Smooth muscle cell of the brain vasculature (primary cell): ENCODE data around the gene CD163L1.
"Not testable (repeated sequence)": the region's sequence is repeated elsewhere in the genome, so short reads cannot be mapped to it uniquely, and the experiment has no call there.

ENCODE experiments used
- DNase-seq: peaks from one replicate; pipeline ENCODE4 v3.0.0-alpha.2; 2012; ENCODE audit warnings: low read depth, low spot score

Gene CD163L1

GRCh38 chr12:7404275-7404674 is 39.7 kb downstream of the CD163L1 start:
- DNase-seq, result no peak

- no peak for DNase-seq
These were observed 40.5 kb downstream of the CD163L1 start for GRCh38 chr12:7403466-7403865.

GRCh38 chr12:7399089-7399488 is 44.9 kb downstream of the CD163L1 start:
- DNase-seq, result no peak

DNA sequence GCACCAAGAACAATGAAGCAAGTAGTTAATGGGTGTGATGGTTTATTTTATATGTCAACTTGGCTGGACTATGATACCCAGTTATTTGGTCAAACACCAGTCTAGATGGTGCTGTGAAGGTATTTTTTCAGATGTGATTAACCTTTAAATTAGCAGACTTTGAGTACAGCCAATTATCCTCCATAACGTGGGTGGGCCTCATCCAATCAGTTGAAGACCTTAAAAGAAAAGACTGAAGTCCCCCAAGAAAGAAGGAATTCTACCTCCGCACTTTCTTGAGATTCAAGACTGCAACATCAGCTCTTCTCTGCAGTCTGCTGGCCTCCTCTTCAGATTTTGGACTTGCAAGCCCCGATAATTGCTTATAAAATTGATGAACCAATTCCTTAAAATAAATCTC is 47.5 kb downstream of the CD163L1 start:
- DNase-seq, result no peak

- no peak for DNase-seq
These were observed 48.0 kb downstream of the CD163L1 start for GRCh38 chr12:7395950-7396349.

DNA sequence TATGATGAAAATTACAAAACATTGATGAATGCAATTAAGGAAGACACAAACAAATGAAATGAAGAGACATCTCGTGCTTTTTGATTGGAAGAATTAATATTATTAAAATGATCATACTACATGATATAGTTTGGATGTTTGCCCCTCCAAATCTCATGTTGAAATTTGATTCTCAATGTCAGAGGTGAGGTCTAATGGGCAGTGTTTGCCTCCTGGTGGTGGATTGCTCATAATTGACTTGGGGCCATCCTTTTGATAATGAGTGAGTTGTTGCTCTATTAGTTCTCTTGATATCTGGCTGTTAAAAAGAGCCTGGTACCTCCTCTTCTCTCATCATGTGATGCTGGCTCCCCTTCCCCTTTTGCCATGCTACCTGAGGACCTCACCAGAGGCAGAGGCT is 56.7 kb downstream of the CD163L1 start:
- DNase-seq, result no peak

GRCh38 chr12:7383157-7383556 is 60.8 kb downstream of the CD163L1 start:
- DNase-seq, result no peak

- DNase-seq, result no peak
These were observed 67.8 kb downstream of the CD163L1 start for GRCh38 chr12:7376196-7376595.

DNA sequence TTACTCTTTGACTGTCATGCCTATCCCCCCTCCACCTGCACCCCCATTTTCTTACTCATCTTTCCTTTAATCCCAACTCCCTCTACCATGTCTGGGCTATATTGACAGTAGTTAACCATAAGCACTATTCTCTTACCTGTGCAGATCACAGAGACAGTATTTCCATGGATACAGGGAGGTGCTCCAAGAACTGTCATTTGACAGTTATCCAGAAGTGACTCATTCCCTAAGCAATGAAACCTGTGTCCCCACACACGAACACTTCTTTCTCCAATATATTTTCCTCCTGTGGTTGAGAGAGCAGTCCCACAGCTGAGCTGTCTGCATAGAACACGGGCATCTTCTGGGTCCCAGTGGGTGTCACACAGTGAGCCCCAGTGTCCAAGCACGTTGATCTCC is 68.8 kb downstream of the CD163L1 start:
- no peak for DNase-seq

DNA sequence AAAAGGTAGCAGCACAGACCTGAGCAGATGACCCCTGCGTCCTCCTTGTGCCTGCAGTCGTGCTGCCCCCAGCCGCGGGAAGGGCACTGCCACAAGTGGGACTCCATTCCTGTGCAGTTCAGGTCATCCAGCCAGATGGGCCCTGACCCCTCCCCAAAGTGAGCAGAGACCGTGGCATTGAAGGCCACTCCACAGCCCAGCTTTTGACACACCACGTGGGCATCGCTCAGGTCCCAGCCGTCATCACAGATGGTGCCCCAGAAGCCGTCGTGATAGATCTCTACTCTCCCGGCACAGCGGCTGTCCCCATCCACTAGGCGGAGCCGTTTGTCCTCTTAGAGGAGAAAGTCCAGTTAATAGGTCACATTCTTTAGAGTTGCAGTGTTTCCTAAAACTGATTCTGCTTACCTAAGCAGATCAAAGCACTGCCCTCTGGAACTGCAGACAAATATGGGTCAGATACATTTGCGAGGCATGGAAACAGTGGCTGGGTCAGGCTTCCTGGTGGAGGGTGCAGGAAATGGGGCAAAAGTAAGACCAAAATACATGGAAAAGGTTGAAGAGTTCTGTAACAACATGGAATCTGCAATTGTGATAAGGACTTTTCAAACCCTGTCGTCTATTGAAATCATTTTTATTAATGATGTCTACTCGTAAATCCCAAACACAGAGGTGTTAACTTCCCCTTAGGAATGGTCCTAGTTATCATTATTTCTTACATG is 69.4 kb downstream of the CD163L1 start:
- DNase-seq, result no peak

GRCh38 chr12:7373226-7373625 is 70.7 kb downstream of the CD163L1 start:
- no peak for DNase-seq

- DNase-seq, result no peak
These were observed 74.7 kb downstream of the CD163L1 start for GRCh38 chr12:7369274-7369729.

DNA sequence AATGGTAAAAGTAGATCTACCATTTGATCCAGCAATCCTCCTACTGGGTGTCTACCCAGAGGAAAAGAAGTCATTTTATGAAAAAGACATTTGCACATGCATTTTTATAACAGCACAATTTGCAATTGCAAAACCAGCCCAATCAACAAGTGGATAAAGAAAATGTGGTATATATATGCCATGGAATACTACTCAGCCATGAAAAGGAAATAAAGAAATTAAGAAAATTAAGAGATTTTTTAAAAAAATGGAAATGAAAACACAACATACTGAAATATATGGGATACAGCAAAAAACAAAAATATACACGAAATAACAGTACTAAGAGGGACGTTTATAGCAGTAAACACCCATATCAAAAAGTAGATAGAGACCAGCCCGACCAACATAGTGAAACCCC is 81.2 kb downstream of the CD163L1 start:
- DNase-seq, result no peak

DNA sequence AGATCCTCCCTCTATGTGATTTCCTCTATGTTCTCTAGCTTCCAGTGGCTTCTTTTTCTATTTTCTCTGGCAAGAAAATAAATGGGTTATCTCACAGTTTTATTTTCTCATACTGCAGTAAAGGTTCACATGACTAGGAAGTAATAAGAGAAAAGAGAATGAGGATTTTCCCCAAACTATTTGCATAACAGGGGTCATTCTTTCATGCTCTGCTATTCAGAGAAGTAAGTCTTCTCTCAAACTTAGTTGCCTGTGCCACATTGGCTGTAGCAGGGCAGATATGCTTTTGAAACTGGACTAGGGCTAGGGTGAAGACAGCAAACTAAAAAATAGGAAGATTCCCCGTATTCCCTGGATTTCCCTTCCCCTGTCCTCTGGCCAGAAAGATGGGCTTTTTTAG is 82.7 kb downstream of the CD163L1 start:
- no peak for DNase-seq

GRCh38 chr12:7354529-7354928 is 89.4 kb downstream of the CD163L1 start:
- DNase-seq, result no peak

GRCh38 chr12:7352661-7353060 is 91.3 kb downstream of the CD163L1 start:
- no peak for DNase-seq

DNA sequence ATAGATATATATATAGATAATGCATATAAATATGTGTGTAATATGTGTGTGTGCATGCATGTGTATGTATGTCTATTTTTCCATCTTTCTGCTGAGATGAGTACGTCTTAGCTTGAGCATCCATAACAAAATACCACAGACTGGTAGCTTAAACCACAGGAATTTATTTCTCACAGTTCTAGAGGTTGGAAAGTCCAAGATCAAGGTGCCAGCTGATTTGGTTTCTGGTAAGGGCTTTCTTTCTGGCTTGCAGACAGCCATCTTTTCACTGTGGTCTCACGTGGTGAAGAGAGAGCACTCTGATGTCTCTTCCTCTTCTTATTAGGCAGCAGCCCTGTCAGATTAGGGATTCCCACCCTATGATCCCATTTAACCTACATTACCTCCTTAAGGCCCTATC is 92.8 kb downstream of the CD163L1 start:
- no peak for DNase-seq

GRCh38 chr12:7349418-7349817 is 94.5 kb downstream of the CD163L1 start:
- DNase-seq, result no peak

- no peak for DNase-seq
These were observed 97.3 kb downstream of the CD163L1 start for GRCh38 chr12:7346551-7347225.

GRCh38 chr12:7344833-7345606 is 98.9 kb downstream of the CD163L1 start:
- DNase-seq, result no peak

DNA sequence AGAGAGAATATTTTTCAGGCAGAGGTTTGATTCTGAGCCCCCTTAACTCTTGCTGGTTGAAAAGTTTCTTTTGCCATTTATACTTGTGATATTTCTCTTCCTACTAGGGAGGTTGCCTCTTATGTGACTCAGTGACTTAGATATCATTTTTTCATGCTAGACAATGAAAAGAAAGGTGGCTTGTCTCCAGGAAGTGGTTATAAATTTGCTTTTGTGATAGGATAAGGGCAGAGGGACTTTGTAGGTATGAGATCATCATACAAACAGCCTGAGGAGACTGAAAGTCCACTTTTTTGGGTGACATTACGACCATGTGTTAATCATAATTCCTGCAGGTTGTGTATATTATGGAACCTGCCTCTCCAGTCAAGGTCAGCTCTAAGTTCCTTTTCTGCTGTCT is 104.3 kb downstream of the CD163L1 start:
- no peak for DNase-seq

GRCh38 chr12:7337790-7338189 is 106.2 kb downstream of the CD163L1 start:
- not testable (repeated sequence) for DNase-seq

DNA sequence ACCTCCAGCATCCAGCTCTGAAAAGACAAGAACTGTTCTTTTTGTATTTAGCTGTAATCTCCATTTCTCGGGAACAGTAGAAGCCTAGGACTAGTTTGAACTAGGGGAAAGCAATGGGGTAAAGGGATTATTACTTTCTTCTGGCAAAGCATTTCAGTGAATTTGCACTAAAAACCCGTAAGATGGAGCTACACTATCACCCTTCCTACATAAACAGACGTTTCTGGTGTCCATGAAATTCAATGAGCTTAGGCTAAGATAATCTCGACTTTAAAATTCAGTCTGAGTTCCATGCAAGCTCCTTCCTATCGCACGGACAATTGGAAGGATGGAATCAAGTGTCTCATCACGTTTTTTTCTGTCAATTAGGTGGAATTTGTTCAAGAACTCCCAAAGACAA is 116.0 kb downstream of the CD163L1 start:
- DNase-seq, result no peak
